HPDE6-E6E7 (cell line): ENCODE results near the gene RAB5B.
"Not testable (repeated sequence)": the region's sequence is repeated elsewhere in the genome, so short reads cannot be mapped to it uniquely, and the experiment has no call there.

Experiments
- DNase-seq: peaks from one replicate; pipeline ENCODE4 v3.0.0; 2011; ENCODE audit warnings: missing footprints; ENCODE audit errors: extremely low spot score

The RAB5B gene

DNA sequence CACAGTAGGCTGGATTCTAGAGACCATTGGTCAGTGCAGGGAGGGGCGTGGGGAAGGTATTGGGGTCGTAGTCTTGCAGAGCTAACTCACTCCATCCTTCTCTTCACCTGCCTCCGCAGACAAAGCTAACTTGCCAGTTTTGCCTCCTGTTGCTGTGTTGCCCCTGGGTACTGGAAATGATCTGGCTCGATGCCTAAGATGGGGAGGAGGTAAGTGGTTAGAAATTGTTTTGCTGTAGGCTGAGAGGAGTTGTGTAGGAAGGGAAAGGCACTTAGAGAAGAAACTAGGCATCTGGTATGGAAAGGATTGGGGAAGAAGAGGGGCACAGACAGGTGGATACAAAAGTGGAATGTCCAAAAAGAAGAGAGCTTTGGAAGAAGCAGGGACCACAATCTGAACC lies 31.8 kb upstream of the RAB5B start:
- no peak for DNase-seq

DNA sequence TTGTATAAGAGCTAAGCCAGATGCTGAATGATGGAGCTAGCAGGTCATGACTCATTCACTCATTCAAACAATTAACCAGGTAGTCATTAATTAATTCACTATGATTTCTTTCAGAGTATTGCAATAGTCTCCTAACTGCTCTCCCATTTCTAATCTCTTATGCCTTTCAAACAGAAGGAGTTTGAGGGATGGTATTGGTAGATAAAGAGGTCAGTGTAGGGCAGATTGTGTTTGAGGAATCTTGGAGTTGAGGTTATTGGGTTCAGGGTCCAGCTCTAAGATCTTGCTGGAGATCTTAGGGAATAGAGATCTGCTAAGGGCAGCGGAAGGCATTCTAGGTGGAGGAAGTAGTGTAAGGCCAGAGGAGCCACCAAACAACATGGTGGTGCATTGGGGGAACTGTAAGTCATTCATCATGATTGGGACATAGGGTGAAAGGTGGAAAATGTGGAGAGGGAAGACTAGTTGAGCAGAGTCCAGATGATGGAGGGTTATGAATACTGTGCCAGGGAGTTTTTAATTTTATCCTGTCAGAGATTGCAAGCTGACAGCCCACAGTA lies 31.2 kb upstream of the RAB5B start:
- DNase-seq = no peak

DNA sequence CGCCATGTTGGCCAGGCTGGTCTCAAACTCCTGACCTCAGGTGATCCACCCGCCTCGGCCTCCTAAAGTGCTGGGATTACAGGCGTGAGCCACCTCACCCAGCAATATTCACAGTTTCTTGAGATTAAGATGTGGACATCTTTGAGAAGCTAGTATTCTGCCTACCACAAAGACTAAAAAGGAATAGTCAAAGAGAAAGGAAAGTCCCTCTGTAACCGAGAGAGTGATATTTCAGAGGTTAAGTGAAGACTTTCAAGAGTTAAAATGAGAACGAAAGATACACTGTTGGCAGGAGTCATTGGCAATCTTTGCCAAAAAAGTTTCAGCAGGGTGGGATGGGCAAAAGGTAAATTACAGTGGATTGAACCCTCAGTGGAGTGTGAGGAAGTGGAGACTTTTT lies 27.3 kb upstream of the RAB5B start:
- no peak for DNase-seq

DNA sequence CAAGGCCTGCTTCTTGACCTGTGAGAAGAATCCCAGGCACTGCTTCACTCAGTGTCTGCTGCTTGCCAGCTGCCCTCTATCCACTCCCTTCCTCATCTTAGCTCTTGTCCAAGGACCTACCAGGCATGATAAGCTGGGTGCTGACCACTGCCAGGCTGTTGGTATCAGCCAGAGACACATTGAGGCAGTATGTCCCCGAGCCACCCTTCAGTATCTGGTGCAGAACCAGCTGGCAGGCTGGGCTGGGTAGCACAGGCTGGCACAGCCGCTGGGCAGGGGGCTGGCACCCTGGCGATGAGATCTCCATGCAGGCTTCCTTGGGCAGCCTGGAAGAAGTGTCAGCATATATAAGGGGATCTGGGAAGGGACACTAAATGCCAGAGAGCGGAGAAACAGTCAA lies 18.5 kb upstream of the RAB5B start:
- DNase-seq = no peak

DNA sequence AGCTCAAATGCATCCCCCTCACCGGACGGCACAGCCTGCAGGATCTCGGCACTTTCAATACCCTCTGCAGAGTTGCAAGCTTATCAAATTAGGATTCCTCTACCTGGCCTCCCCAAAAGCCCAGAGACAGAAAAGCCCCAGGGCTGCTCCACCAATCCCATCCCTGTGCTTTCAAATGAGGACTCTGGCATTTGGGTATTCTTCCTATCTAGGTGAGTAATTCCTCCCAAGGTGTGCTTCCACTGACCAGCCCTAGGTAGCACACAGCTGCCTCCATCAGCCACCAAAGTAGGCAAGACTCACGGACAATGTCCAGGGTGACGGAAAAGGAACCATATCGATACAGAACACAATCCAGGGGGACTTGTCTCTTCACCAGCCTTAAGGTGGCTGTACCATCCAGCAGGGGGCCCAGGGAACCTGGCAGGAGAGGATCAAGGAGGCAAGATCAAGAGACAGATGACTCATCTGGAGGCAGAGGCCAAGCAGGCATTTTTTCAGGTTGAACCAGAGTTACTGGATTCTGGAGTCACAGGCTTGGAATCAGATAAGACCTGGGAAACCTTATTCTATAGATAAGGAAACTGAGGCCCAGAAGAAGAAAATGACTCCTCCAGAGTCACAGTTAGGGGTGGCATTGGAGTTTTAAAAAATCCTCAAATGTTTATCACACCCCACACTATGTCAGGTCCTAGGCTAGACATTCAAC lies 17.9 kb upstream of the RAB5B start:
- peak; percentile 94 for DNase-seq

DNA sequence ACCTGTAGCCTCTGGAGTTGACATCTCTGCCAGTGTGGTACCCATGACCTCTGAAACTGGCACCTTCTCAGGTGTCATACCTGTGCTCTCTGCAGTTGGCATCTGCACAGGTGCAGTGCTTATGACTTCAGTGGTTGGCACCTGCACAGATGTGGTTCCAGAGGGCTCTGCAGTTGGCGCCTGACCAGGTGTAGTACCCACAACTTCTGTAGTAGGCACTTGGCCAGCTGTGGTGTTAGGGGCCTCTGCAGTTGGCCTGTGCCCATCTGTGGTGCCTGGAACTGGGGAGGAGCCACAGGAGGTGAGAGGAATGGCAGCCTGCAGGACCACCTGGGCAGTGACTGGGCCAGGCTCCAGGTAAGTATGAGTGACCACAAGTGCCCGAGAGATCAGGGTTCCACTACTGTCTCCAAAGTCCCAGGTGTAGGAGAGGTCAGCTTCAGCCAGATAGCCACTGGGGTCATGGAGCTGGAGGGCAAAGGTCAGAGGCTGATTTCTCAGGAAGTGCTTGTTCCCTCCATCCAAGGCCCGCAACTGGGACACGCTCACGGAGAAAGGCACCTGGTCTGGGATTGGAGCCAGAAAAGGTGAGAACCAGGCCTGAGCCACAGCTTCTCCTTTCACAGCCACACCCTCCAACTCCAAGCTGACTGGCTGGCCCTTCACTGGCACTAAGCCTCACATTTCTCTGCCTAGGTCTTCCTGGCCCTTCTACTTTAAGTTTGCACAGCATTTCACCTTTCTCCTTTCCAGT lies 16.6 kb upstream of the RAB5B start:
- no peak for DNase-seq

DNA sequence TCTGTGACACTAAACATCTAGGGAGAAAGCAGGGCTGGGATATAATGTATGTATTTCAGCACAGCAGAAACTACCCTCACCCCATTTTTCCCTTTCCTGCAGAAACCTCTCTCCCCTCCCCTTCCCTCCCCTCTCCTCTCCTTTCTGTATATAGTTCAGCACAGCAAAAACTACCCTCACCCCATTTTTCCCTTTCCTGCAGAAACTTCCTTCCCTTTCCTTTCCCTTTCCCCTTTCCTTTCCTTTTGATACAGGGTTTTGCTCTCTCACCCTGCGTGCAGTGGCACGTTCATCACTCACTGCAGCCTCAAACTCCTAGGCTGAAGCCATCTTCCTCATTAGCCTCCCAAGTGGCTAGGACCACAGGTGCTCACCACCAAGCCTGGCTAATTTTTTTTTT lies 10.1 kb upstream of the RAB5B start:
- no peak for DNase-seq

DNA sequence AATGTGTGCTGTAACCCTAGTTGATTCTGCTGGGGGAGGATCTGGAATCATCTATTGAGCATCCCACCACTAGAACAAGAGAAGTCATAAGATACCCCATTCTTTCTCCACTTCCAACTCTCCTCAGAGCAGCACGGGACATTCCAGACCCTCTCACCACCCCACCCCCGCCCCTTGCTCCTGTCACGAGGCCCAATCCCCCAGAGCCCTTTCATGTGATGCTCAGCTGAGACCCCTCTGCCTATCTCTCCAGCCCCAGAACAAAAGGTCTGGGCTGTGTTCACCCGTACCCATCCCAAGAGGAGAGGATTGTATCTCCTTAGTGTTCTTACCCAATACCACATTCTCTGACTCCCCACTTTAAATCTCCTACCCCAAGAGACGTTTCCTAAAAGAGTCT lies 8.6 kb upstream of the RAB5B start:
- no peak for DNase-seq

DNA sequence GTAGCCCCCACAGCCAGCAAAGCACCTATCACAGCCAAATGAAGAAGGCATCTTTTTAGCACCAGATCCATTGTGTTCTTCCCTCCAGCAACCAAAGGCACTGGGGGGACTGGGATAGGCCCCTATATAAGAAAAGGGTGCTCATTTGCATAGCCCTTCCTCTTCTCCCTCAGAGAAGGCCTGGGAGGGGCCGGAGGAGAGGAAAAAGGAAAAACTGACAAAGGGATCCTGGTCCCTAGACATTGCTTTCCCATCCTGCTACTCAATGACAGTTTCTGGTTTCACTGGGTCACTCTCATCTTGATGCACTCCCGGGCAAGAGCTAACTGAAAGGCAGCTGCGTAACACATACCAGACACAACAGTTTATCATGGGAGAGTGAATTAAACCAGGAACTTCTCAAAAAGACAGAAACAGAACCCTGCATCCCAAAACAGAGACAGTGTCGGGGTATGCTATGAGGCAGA lies 7.9 kb upstream of the RAB5B start, which contains the start of gene PMEL:
Gene PMEL (minus strand): TSS at position 102 of the 467 bp plus-strand sequence. CDS start 31 bp downstream, at position 71.
- no peak for DNase-seq

DNA sequence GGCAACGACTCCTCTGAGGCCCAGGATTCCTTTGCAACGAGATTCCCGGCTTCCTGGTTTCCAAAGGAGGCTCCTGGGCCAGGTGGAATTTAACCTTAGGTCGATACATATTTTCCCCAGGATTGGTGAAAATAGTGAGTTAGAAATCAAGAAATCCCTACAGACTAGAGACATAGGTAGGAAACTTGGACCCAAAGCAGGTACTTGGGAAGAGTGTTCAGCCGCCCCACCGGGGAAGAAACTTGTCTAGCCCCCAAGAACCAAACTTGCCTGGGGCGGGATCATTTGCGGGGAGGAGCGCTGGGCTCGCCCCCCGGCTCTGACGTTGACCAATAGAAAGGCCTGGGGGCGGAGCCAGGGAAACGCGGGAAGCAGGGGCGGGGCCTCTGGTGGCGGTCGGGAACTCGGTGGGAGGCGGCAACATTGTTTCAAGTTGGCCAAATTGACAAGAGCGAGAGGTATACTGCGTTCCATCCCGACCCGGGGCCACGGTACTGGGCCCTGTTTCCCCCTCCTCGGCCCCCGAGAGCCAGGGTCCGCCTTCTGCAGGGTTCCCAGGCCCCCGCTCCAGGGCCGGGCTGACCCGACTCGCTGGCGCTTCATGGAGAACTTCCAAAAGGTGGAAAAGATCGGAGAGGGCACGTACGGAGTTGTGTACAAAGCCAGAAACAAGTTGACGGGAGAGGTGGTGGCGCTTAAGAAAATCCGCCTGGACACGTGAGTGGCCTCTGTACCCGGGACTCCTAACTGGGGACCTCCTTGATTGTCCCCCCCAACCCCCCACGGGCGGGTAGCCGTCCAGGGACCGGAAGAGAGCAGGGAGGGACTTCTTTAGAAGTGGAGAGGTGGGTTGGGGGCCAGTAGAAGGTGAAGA lies 7.2 kb upstream of the RAB5B start, which contains the start of gene CDK2:
Gene CDK2 (plus strand): TSS at position 423 of the 874 bp plus-strand sequence. CDS start 179 bp downstream, at position 602.
- DNase-seq = peak; percentile 84

DNA sequence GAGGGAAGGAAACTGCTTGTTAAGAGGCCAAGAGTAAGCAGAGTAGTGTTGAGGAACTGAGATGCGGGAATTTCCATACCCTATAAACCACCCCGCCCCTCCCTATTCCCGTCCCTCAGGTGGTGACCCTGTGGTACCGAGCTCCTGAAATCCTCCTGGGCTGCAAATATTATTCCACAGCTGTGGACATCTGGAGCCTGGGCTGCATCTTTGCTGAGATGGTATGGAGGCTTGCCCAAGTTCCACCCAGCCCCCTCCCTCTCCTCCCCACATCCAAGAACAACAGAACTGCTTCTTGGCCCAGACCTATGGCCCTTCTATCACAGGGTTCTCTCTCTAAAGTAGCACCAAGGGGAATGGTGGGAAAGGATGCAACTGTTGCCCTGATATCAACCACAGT lies 4.5 kb upstream of the RAB5B start:
- DNase-seq = no peak

DNA sequence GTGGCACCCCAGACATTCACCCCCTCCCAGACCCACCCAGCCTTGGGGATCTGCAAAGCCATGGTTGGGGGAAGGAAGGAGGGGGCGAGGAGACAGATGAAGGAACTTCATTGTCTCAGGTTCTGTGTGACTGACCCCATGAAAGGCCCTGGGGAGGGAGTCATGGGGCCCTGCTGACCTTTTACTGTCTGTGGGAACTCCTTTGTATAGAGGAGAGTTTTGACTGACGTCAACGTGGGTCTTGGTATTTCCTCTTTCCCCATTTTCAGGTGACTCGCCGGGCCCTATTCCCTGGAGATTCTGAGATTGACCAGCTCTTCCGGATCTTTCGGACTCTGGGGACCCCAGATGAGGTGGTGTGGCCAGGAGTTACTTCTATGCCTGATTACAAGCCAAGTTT lies 3.1 kb upstream of the RAB5B start:
- no peak for DNase-seq

DNA sequence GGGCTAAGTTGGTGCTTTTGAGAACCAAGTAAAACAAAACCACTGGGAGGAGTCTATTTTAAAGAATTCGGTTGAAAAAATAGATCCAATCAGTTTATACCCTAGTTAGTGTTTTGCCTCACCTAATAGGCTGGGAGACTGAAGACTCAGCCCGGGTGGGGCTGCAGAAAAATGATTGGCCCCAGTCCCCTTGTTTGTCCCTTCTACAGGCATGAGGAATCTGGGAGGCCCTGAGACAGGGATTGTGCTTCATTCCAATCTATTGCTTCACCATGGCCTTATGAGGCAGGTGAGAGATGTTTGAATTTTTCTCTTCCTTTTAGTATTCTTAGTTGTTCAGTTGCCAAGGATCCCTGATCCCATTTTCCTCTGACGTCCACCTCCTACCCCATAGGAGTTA lies 1.8 kb upstream of the RAB5B start:
- no peak for DNase-seq

DNA sequence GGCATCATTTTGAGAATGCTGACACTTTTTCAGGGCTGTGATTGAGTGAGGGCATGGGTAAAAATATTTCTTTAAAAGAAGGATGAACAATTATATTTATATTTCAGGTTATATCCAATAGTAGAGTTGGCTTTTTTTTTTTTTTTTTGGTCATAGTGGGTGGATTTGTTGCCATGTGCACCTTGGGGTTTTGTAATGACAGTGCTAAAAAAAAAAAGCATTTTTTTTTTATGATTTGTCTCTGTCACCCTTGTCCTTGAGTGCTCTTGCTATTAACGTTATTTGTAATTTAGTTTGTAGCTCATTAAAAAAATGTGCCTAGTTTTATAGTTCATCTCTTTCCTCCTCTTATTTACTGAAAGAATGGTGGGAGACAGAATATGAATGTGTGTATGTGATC lies 1.4 kb upstream of the RAB5B start:
- DNase-seq = no peak

DNA sequence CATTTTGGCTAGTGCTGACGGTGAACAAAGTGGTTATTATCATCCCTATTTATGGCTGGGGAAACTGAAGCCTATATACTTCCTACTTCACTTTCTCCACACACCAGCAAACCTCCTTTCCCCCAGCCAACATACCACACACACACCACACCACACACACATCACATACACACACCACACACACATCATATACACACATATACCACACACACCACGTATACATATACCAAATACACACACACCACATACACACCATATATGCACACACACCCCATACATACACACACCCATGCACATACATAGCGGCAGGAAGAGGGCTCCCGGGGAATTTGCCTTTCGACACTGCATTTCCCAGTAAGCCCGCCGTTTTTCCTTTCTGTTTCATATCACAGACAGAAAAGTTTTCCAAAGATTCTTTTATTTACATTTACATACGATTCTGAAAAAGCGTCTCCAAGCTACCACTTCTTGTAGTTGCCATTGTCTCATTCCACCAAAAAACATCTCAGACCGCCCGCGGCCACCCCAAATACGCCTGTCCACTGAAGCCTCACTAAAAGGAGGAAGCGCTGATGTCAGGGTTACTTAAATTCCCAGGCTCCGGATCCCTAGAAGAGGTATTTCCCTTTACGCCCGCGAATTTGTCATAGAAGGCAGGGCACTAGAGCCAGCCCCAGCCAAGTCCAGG lies 823 bp upstream of the RAB5B start:
- DNase-seq = no peak

DNA sequence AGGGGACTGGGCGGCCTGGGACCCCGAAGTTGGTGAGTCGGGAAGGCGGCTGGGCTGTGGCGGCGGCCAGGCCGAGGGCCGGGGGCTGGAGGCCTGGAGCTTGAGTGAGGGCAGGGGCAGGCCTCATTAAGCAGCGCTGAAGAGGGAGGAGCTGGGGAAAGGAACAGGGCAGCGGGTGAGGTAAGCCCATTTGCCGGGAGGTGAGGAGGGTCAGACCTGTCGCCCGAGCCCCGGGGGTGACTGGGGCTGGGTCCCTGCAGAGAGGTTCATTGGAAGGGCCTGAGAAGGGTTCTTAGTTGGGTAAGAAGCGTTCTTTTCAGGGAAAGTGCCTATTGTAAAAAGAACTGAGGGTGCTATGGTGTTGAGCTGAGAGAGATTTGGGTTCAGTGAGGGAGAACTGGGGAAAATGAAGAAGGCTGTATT lies 441 bp downstream of the RAB5B start:
- no peak for DNase-seq

DNA sequence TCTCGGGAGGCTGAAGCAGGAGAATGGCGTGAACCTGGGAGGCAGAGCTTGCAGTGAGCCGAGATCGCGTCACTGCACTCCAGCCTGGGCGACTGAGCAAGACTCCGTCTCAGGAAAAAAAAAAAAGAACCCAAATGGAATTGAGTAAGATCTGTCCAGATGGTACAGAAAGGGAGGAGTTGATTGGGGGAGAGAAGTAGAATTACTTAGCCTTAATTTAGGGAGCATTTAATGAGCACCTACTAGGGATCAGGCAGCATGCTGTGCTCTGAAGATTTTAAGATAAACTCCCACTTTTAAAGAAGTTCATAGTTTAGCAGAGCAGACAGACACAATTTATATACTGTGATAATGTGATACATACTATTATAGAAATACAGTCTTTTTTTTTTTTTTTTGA lies 4.5 kb downstream of the RAB5B start:
- DNase-seq = no peak

DNA sequence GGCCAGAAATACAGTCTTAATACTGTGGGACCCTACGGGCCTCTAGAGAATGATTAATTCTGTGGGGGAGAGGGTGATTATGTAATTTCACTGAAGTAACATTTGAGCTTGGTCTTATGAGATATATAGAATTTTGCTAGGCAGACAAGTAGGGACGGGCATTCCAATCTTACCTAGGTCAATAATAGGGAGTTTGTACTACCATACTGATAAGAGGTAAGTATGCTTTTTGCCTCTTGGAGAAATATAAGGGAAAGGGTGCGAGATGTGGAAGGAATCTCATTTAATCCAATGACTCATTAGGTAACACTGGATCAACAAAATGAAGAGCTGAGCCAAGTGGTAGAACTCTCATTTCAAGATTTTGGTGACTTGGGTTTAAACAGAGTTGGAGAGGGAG lies 5.2 kb downstream of the RAB5B start:
- DNase-seq = no peak

DNA sequence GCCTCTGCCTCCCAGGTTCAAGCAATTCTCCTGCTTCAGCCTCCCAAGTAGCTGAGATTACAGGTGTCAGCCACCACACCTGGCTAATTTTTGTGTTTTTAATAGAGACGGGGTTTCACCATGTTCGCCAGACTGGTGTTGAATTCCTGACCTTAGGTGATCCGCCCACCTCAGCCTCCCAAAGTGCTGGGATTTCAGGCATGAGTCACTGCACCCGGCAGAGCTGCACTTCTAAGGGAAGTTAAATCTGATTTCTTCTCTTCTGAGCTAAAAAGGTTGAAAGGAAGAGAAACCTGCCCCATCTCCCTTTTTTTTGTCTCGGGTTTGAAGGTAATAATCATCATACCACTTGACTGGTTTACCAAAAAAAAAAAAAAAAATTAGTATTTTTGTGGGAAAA lies 8.0 kb downstream of the RAB5B start:
- DNase-seq = not testable (repeated sequence)

DNA sequence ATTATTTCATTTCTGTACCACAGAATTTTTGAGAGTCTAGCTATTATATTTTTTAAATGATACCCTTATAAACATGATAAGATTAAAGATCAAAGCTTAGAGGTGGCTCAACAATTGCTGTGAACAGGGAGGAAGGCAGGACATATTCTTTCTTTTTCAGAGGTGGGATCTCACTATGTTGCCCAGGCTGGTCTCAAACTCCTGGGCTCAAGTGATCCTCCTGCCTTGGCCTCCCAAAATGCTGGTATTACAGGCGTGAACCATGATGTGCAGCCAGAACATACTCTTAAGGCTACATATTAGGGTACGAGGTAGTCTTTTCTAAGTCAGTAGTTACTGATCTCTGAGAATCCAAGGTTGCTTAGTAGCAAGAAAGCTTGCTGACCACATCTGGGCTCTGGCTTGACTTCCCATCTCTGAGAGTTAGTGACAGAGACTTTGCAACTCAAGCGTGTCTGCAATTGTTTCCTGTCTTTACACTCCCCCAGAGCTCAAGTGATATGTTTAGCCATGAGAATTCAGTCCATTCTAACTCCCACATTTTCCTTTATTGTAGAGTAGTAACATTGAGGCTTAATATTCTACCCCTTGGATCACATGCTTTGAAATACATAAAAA lies 8.6 kb downstream of the RAB5B start:
- DNase-seq = no peak
